GM10847 (cell line): ENCODE results near the gene FLVCR2.

Source experiments
- POLR2A ChIP-seq: IDR thresholded peaks from 2 replicates; pipeline ENCODE4 v1.6.1; 2011; ENCODE audit not compliant: insufficient read length; ENCODE audit errors: extremely low read depth

The FLVCR2 gene

DNA sequence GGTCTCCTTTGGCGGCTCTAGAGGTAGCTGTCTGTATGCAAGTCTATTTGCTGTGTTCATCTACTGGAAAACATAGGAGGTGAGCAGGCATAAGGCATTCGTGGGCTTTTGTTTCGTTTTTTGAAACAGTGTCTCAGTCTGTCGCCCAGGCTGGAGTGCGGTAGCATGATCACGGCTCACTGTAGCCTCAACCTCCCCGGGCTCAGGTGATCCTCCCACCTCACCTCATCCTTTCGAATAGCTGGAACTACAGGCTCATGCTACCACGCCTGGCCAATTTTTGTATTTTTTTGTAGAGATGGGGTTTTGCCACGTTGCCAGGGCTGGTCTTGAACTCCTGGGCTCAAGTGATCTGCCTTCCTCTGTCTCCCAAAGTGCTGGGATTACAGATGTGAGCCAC, 27.5 kb downstream of the FLVCR2 start:
- no peak for TF ChIP-seq POLR2A

DNA sequence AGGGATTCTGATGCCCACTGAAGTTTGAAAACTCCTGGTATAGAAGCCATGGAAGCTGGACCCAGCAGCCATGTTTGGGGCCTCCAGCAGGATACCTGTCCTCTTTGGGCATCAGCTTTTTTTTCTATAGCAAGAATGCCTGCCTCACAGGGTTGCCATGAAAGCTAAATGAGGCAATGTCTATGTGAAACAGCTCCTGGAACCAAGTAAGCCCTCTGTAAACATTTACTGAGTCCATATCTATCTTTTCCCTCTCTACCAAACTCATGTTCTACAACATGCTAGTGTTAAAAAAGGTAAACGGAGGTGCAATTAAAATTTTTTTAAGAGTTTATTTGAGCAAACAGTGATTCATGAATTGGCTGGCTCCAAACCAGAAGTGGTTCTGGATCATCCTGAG, 28.6 kb downstream of the FLVCR2 start:
- TF ChIP-seq POLR2A, result no peak

DNA sequence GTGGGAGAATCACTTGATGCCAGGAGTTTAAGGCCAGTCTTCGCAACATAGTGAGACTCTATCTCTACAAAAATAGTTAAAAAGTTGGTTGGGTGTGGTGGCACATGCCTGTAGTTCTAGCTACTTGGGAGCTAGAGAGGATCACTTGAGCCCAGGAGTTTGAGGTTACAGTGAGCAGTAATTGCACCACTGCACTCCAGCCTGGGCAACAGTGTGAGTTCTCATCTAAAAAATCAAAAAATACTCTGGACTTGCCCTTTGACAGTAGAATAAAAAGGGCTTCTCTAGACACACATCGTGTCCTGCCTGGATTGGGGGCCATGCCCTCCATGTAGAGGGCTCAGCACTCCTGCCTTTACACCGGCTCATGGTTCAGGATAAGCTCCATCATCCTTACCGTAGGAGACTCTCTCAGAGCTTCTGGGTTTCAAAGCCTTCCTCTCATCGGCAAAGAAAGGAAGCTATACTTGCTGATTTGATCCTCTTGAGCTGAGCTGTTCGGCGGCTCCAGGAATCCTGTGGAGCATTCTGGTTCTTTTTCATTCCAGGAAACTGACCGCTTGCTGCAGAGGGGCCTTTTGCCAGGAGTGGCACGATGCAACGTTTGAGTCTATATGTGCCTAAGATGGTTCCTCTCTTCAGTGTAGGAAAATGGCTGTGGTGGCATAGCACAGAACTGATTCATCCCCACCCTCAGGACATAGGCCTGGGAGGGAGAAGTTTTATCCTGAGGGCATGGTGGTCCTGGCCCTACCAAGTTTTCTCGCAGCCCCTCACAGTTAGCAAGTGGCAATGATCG, 29.6 kb downstream of the FLVCR2 start:
- no peak for TF ChIP-seq POLR2A

DNA sequence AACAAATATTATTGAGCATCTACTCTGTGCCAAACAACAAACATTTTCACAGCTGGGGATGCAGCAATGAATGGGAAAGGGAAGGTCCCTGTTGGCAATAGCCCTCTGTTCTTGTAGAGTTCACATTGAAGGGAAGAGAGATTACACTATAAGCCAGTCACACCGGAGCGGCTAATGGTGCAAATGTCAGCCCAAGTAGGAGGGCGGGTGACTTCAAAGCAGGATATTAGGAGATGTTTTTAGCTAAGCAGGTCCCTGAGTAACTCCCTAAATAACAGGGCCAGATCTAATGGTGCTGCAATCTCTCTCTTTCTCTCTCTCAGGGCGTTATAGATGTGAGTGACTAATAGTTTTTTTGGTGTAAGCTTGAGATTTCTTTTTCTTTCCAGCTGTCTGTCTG, 30.7 kb downstream of the FLVCR2 start:
- TF ChIP-seq POLR2A, result no peak

DNA sequence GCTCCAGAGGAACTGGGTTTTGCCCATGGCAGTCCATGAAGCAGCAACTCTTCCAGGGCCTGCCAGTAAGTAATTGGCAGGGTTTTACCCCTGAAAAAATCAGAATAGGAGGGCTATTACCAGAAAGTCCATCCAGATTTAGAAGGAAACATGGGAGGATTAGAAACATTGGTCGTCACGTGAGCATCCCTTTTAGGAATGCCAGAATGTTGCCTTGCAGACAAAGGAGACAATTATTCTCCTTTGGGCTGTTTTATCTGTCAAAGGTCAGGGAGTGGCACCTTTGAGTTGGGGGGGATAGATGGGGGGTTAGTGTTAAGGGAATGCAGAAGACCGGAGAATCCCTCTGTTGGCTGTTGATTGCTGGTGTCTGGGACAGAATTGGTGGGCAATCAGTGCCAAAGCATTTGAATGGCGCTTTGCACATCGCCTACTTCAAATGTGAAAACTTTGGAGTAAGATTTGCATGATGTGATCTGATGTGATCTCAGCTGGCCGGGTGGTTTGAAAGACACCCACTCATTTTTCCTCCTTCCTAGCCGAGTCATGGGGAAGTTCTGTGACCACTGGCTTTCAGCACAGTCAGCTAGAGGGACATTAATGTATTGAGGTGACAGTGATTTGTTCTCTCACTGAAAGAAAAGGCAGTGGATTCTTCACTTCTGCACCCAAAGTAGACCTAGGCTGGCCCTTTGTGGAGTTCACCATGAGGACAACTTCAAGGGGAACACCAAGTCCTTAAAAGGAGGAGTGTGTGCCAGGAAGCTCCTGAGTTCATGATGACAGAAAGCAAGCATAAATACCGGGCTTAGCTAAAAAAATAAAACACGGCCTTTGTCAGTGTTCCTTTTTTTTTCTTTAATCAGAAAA, 31.4 kb downstream of the FLVCR2 start:
- no peak for TF ChIP-seq POLR2A

DNA sequence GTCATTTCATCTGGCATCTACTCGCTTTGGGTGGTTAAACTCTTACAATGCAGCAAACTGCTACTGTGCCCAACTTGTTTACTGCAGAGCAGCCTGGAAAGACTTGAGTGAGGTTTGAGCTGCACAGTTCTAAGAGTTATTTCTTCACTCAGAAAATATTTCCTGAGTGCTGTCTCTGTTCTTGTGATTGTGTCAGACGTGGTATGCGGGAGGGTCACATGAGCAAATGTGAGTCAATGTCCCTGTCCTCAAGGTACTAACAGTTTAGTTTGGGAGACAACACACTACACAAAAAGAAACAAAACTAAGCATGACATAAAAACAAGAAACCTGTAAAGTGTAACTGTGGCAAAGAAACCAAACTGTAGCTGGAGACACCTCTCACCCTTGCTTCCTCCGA, 32.4 kb downstream of the FLVCR2 start:
- TF ChIP-seq POLR2A, result no peak

DNA sequence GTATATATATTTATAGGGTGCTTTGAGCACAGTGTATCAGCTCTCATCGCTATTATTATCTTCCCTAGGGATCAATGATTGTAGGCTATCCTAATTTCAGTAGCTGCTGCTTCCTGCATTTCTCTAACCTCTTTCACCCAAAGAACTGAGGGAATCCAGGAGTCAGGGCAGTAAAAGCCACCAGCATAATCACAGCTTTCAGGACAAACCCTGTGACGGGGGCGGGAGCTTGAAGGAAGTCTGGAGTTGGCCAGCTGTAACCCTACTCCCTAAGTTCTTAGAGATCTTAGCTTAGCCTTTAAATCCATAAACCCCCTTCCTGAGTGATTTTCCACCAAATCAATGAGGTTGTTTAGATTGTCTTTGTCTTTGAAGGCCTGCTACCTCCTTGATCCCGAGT, 33.7 kb downstream of the FLVCR2 start:
- TF ChIP-seq POLR2A, result no peak

DNA sequence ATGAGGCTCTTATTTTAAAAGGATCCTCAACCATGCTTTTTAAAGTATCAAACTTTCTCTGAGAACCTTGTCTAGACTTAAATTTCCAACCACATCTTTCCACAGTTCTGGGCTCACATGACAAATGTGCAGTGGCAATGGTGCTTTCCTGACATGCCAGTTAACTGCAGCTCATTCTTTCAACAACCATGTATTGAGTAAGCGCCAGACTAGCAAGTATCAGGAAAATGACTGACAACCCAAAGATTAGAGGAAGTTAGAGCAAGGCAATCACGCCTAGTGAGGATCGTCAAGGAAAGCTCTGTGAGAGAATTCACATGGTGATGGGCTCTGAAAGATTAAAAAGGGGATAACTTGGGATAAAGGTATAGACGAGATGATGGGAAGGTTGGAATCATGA, 35.8 kb downstream of the FLVCR2 start:
- TF ChIP-seq POLR2A, result no peak

DNA sequence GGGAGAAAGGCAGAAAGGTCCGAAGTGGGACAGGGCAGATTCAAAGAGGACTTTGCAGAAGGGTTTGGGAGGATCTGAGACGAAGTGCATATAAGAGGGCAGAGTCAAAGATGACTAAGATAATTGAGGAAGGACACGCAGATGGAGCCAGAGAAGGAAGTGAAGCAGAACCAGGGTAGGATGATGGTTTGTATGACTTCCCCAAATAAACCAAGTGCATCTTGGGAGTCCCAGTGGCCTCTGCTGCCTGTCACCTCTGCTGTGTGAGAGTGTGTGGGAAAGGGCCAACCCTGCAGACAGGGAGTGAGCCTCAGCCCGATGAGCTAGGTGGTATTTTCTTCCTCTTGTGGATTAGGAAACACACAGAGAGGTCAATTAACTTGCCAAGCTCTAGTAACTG, 36.8 kb downstream of the FLVCR2 start:
- no peak for TF ChIP-seq POLR2A

DNA sequence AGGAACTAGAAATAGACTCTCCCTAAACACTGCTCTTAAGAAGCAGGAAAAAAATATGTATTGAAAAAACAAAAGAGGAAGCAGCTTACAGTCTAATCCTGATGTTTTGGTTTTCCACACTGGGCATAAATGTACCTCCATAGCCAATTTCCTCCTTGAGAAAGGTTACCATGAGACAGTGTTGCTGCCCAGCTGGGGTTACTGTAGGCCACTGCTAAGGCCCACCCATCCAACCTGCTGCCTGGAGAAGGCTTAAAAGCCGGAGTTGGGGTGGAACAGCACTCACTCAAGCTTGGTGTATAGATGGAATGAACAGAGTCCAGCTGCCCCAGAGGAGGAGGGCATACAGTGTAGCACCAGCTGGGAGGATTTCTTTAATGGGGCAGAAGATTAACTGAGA, 41.1 kb downstream of the FLVCR2 start:
- no peak for TF ChIP-seq POLR2A

DNA sequence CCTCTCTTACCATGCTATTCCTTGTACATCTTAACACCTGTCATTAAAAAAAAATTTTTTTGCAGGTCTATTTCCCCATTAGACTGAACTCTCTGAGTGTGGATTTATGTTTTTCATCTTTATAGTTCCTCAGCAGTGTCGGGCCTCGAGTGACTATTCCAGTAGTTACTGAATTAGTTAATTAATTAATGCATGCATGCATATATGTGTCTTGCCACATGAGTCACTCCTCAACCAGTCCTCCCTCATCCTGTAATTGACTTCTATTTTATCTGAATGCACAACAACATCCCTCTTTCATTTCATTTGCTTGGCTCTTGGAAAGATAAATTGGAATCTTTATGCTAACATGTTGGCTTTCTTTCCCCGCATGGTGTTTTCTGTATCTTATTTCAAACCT, 46.6 kb downstream of the FLVCR2 start:
- TF ChIP-seq POLR2A, result no peak

DNA sequence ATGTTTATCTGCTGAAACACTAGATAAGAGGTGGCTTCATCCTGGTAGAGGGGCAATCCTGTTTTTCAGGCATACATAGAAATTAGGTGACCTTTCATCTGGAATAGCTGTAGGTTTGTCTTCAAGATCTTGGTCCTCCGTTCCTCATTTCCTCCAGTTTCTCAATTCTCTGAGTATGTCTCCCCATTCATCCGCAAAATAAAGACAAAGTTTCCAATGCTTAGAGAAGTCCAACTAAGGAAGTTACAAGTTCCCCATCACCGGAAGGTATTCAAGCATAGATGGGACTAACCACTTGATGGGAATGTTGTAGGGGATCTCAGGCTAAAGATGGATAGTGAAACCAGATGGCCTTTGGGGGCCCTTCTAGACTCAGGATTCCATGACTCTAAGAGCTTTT, 48.0 kb downstream of the FLVCR2 start:
- no peak for TF ChIP-seq POLR2A

DNA sequence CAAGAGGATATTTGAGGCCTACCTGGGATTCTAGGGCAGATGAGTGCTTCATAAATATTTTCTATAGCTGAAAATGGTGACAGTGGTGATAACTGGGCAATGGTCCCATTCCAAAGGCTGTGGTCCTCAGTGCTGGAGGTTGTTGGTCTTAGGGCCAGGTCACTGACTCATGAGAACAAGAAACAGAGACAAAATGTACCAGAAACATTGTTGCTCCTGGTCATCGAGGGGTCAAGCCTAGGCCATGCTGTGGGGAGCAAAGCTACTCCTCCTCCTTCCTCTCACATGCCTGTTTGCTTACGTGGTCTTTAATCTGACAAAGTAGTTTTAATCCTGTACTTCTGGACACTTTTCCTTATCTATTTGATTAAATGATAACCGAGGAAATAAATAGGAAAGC, 48.4 kb downstream of the FLVCR2 start:
- TF ChIP-seq POLR2A, result no peak

DNA sequence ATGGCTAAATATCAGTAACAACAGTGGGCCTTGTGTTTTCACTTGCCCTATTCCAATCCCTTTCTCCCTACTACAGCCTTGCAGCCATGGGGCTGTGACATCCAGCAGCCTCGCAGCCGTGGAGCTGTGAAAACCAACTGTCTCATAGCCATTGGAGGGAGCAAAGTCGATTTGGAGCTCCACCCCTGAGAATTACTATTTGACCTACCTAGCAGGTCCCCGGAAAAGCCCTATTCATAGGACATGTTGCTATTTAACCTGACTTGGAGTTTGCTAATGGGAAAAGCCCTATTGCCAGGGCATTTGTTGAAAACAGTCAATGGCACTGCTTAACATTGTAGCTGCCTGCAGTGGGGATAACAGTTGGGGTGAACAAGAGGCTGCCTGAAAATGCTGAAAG, 49.0 kb downstream of the FLVCR2 start:
- TF ChIP-seq POLR2A, result no peak

DNA sequence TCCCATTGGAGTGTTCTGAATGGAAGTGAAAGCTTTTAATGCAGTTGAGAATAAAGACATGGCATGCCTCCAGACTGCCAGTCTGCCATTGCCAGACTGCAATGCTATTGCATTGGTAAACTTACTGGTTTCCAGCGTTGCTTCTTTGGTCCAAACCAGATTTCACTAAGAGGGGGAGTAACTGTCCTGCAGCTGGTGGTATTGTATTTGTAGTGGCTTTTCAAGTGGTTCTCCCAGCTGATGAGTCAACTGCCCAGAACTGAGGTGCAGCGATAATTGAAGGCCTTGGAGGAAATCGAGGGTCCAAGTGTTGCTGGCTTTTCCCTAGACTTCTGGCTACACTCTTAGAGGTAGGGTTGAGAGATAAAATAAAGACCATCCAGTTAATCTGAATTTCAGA, 50.4 kb downstream of the FLVCR2 start:
- TF ChIP-seq POLR2A, result no peak

DNA sequence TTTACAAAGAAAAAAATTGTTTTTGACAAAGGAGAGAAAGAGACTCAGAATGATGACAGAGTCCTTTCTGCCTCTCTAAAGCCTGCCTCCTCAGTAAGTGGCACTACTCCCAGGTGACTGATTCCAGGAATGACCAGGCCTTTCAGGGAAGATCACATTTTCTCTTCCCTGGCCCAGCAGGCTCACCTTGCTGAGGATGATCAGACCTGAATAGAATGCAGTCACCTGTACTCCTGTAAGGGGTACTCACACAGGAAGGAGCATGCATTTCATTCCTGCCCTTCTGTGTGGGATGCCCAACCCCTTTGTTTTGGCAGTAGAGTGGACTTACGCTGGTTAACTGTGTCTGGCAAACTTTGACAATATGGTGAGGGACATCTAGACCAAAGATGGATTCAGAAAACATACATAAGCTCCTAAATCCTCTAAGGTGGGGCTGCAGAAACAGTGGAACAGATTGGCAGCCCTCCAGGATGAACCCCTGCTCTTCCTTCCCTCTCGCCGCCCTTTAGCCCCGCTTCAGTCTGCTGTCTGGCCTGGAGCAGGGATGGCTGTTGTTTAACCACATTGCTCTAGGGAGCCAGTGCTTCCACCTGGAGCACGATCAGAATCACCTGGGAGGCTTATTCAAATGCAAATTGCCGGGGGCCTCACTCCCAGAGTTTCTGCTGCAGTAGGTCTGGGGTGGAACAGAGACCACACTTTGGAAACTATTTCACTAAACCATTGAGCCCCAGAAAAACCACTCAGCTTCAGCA, 52.5 kb downstream of the FLVCR2 start:
- TF ChIP-seq POLR2A, result no peak

DNA sequence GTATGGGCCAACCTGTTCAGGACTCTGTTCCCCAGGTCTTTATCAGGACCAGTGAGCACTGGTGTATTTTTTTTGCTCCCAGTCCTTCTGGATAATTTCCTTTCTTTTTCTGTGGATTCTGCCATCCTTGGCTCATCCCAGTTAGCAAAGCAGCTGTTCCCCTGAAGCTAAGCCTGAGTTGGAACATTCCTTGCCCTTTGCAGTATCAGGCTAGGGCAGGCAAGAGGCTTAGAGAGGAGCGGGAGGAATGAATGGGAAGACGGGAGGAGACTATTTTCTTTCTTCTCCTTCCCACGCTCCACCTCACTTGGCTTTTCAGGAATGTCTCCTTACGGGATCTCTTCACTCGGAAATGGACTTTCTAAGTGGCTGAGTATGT, 53.0 kb downstream of the FLVCR2 start:
- TF ChIP-seq POLR2A, result no peak
